HG03460 (cell line): ENCODE measurements around the gene WRNIP1.

Experiments used
- ATAC-seq: cut with Tn5 transposase; IDR thresholded peaks from one replicate; pipeline ENCODE4 v1.9.1; 2021; ENCODE audit not compliant: unreplicated experiment

The WRNIP1 gene

DNA sequence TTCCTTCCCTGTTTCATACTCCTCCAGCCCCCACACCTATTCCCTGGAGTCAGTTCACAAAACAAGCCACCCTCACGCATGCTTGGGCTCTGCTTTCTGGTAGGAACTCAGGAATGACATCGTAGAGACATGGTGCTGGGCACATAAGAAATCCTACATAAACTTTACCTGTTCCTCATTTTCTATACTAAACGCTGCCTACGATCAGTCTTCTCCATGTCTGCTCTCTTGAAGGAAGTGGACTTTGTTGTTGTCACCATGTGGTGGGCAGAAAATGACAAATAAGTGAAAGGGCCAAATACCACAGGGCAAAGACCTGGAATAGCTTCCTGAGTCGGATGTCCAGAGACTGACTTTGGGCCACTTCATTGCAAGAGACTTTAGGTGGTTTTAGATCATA, 24.6 kb upstream of the WRNIP1 start:
- no peak for ATAC-seq

DNA sequence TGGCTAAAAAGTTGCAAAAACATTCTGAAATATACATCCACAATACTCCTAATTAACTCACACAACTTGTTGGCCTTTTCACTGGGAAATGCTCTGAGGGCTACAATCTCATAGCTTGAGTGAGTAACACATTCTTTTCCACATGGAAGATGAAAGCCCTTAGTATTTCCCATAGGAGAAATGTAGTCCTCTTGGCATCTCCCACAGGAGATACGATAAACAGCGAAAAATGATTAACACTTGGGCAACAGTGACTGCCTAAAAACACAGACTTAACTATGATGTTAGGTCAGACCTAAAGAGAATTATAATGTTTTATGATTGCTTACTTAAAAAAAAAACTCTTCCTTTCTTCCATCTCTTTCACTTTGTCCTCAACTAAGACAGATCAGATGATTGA, 23.4 kb upstream of the WRNIP1 start:
- ATAC-seq: no peak

DNA sequence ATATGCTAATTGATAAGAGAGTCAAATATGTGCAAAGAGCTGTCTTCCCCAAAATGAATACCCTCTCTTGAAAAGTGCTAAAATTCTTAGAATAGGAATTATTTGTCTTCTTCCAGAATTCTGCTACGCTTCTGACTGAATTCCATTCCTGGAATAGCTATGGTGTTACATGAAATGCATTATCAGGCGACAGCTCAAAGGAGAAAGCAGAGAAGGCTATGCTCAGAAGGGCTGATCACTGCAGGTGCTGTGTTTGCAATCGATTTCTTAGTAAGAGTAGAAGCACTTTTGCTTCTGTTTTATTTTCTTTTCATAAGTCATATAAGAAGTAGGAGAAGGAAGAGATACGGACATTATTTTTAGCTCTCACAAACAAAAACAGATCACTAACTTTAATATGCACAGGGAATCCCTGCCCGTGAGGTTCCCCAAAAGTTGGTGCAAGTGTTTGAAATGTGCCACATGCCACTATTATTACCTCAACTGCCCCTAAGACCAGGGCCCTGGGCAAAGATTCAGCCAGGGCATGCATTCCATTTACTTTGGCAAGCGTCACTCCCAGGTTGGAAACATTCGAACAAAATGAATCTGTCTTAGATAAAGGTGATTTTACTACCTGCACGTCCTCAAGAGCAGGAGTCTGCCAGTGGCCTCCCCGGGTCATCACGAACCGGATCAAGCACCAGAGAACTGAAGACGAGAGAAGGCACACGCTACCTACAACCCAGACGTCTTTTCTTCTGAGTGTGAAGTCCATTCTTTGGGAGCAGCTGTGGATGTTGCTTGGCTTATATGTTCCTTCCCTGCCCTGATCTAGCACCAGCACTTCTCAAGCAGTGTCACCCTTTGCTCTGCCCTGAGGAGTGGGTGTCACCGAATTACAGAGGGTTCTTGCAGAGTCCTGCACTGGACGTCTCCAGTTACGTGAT, 21.6 kb upstream of the WRNIP1 start:
- no peak for ATAC-seq

DNA sequence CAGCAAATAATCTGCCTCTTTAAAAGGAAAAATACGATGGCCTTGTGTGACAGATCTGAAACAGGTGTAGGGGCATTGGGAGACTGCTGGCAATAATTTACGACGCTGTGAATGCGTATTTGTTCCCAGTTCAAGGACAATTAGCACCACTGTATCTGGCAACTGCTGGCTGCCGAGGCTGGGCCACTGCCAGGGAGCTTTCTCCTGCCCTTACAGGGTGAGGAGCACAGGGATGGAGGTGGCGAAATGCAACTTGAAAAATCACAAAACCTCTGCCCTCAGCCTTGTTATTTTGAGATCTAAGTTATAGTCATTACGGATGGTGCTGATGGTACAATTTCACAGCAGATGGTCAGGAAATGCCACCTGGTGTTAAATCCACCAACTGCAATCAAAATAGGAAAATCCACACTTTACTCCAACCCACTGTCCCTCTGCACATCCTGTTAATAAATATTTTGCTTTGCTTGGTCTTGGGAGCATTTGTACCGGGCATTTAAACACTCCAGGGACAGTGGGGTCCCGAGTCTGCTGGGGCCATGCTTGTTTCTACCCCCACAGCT, 20.9 kb upstream of the WRNIP1 start:
- no peak for ATAC-seq

DNA sequence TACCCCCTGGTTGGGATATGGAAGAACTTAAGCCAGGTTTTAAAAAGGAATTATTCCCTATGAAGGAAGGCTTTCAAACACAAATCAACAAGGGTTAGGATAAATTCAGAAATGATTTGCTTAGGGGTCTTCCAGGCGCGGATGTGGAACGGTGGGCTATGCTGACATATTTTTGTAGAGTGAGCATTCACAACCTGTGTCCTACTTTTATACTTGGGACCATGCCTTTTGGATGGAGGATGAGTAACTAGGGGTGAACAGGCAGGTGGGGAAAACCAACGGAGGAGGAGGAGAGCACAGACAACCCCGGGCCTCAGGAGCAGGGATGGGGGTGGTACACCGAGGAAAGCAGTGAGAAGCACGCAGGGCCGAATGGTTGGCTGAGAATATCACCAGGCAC, 20.4 kb upstream of the WRNIP1 start:
- ATAC-seq: no peak

DNA sequence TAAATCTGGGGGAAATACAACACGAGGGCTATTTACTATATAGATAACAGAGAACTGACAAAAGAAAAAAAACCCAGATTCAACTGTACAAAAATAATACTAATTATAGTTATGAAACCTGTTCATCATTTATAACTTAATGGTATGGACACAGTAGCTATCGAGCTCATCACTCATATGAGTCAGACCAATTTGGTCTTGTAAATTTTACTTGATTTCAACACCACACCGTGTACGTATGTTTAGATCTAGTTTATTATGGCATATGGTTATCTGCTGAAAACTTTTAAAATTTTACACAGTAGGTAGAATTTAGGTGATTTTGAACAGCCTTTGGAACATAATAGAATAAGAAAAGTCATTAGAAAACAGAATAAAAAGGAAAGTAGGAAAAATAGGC, 19.9 kb upstream of the WRNIP1 start:
- ATAC-seq: no peak

DNA sequence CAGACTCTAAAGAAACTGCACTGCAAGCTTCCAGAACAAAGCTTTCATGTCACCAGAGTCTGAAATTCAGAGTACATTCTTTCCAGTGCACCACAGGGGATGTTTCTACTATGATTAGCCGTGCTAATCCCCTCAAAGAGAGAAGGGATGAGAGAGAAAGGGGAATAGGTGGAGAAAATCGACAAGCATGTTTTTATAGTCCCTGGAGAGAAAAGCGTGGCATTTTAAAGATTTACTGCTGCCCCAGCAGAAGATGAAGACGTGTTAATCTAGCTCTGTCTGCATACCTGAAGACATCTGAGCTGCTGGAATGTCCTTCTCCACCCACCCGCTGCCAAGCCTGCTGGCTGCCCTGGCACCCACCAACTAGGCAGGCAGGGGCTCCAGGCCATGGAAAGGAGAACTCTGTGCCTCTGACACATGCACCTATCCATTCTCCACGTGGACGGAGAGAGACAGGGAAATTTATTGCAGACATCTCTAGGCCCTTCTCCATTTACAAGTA, 18.6 kb upstream of the WRNIP1 start:
- ATAC-seq: no peak

DNA sequence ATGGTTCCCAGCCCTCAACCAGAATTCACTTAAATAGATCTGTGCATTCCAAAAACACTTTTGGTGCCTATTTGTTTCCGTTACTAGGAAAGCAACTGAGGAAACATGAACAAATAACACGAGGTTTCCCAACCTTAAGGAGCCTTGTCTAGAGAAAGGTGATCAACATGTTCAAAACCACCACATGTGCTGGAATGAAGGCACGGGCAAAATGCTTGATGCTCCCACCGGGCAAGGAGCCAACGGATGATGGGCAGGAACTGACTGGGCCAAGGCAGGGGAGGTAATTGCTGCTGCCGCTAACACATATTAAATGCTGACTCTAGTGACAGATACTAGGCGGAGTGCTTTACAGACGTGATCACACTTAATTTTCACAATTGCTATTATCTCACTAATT, 17.0 kb upstream of the WRNIP1 start:
- ATAC-seq: no peak

DNA sequence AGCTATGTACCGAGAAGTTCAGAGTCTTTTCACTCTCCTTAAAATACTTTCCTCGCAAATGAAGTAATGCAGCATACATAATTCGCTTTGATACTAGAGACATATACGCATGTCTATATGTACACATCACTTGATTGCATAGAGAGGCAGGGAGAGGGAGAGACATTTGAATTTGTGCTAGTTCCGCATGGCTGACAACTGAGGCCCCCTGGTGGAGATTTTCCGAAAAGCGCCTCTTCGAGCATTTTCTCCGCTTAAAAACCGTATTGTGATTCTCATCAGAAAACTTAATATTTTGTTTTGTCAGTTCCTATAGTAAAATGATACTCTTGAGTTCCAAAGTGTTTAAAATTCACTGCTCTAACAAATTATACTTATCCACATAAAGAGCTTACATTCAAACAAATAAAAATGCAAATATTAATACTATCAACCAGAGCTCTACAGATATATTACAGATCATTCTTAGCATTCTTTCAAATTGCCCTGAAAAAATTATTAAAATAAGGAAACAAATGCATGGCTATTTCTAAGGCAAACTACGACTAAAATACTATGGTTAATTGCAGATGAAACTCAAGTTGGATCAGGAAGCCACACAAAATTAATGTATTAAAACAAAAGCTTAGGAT, 15.1 kb upstream of the WRNIP1 start:
- no peak for ATAC-seq

DNA sequence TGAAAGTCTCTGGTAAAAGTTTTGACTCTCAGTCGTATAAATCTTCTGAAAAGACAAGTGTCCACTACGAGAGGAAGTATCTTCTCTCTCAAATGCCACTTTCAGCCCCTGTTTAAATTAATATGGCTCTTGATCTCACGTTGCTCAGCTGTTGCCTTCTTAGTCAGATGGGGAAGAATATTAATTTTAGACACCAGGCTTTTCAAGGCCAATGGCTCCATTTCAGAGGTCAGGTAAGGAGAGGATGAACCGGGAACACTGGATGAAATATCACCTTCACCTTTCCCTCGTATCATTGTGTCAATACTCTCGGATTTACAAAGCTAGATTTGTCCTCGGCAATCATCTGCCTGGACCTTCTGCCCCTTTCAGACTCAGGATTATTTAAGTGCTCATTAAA, 14.4 kb upstream of the WRNIP1 start, which contains the start of gene MYLK4:
TSS of gene MYLK4 (minus strand) at position 91 of the 400 bp plus-strand sequence. CDS start 1,628 bp downstream, outside the sequence.
- ATAC-seq: no peak

DNA sequence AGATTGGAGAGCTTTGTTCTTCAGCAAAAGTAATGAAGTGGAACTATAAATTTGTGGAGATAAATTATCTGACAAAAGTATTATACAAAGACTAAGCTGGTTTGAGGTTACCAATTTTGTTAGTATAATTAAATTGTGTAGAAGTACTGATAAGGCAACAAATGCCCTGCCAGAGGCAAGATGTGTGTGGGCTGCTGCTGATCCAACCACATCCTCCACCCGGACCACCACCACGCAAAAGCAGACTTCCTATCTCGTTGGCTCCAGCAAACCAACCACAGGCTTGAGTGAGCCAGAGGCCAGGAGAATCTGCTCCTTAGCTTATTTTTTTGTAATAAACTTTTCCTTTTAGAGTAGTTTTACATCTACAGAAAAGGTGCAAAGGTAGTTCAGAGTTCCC, 13.3 kb upstream of the WRNIP1 start:
- no peak for ATAC-seq

DNA sequence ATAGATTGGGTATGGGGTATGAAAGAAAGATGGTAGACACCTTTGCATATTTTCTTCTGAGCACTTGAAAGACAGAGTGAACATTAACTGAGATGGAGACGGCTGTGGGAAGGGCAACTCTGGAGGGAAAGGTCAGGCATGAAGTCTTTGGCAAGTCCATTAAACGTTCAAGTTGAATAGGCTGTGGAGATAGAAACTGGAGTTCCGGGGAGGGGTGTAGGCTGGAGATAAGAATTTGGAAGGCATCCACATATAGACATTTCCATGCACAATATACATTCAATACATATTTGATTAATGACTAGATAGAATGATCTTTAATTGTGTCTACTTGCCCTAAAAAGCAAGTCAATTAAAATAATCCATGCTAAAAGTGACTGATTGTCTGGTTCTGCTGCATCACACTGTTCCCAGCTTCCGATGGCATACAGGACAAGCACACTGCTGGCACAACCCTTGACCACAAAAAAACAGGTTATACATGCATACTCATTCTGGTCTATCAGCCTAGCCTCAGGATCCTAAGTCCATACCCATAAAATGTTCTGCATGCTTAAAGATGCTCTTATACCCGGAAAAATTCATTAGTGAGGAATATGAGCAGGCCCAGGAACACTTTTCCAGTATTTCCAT, 12.6 kb upstream of the WRNIP1 start:
- no peak for ATAC-seq

DNA sequence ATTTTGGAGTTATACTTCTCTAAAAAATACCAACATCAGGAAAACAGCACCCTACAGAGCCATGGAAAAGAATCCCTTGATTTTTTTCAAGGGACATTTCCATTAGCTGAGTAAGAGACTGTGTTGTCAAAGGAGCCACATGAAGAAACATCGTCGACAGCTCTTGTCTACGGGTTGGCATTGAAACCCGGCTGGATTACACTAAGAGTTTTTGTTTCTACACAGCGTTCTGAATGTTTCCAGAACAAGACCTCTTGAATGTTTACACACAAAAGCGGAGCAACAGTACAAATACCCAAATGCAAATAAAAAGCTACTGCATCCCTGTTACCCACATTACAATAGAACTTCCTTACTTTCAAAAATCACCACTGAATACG, 12.1 kb upstream of the WRNIP1 start:
- ATAC-seq: no peak

DNA sequence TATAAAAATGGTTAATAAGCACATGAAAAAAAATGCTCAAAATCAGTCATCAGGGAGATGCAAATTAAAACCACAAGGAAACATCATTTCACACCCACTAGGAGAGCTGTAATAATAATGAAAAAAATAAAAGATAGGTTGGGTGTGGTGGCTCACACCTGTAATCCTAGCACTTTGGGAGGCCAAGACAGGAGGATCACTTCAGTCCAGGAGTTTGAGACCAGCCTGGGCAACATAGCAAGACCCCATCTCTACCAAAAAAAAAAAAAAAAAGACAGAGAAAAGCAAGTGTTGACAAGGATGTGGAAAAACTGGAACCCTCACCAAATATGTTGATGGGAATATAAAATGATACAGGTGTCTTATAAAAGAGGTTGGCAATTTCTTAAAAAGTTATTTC, 11.4 kb upstream of the WRNIP1 start:
- ATAC-seq: no peak

DNA sequence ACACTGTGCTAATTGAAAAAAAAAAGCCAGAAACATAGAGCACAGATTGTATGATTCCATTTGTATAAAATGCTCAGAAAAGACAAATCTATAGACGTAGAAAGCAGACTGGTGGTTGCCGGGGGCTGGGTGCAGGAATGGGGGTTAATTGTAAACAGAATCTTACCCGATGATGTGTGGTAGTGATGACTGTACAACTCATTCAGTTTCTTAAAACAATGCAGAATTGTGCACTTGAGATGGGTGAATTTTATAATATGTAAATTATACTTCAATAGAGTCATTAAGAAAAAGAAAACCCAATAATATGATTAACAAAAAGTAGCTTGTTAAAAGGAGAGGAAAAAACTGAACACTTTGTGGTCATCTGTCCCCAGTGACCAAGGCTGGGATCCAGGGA, 10.8 kb upstream of the WRNIP1 start:
- ATAC-seq: no peak

DNA sequence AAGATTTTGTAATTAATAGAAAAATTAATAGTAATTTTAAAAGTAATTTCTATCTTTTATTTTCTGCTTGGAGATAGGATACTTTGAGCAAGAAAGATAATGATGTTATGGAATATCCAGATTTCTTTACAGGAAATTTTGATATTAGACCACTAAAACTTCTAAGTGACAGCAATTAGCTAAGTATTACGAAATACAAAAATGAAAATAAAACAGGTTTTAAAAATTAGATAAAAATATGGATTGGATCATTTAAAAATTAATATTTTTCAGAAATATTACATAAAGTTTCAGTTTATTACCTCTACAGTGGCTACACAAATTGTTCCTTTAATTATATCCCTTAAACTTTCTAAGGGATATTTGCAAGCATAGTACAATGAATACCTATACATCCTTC, 10.3 kb upstream of the WRNIP1 start:
- no peak for ATAC-seq

DNA sequence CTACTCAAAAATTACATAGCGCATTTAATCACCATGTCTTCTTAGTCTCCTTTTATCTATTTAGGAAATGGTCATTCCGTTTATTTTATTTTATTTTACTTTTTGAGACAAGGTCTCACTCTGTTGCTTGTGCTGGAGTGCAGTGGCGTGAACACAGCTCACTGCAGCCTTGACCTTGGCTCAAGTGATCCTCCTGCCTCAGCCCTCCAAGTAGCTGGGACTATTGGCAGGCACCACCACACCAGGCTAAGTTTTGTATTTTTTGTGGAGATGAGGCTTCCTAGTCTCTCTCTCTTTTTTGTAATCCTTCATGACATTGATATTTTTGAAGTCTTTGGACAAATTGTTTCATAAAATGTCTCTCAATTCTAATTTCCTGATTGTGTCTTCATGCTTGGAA, 9.7 kb upstream of the WRNIP1 start:
- no peak for ATAC-seq

DNA sequence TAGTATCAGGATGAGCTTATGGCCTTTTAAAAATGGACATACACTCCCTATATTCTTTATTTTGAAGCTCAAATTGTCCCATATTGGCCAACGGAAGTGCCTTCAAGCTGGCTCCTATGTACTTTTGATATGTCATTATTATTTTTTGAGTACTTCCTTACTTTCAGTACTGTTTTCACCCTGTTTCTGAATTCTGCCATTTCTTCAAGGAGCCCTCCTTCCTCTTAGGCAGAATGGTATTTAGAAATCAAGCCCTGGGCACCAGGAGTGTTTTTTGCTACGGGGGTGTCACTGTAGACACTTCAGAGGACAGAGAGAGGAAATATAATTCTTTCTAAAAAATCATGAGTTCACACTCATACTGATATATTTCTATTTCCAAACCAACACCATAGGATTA, 9.0 kb upstream of the WRNIP1 start:
- no peak for ATAC-seq

DNA sequence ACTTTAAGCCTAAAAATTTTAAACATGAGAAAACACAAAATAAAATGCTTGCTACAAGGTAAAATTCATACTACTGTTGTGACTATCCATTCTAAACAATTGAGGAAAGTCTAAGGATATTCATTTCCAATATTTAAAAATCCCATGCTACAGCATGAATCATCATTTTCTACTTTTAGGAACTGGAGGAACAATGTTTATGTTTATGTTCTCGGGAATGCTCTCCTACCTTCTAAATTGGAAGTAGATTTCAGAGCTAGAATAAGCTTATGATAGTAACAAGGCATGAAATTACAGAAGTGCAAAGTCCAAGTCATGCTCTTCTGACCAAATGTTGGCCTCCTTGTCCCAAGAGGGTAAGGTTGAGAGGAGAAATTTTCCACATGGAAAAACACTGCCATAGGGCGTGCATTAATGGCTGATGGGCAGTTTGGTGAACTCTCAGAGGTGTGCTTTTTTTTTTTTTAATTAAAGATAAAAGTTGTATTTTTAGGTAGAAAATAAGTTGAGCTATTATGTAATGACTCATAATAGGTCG, 8.4 kb upstream of the WRNIP1 start:
- ATAC-seq: no peak

DNA sequence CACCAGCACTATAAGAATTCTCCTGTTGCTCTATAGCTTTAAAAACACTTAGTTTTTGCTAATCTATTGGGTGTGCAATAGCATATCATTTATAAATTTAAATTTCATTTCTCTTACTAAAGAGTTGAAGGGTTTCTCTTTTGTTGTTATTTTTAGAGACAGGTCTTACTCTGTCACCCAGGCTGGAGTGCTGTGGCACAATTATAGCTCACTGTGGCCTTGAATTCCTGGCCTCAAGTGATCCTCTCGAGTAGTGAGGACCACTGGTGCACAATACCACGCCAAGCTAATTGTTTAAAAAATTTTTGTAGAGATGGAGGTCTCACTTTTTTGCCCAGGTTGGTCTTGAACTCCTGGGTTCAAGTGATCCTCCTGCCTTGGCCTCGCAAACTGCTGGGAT, 6.2 kb upstream of the WRNIP1 start:
- no peak for ATAC-seq
